Subcutaneous abdominal adipose tissue (tissue), 5 donors: ENCODE data around the gene C7orf33.
"Not testable (repeated sequence)": the region's sequence is repeated elsewhere in the genome, so short reads cannot be mapped to it uniquely, and the experiment has no call there.

Source experiments
- H3K27ac ChIP-seq: one replicate; pipeline ENCODE4 v1.7.0; 2013; ENCODE audit warnings: low read depth, mild to moderate bottlenecking, inconsistent platforms, low read length, moderate library complexity
- H3K27me3 ChIP-seq, 5 donors: one replicate each; pipeline ENCODE4 v1.7.0; 2013; ENCODE audit warnings: low read length in 5 of 5, inconsistent platforms in 1 of 5; ENCODE audit not compliant: control insufficient read depth in 5 of 5, insufficient read depth in 4 of 5
- H3K36me3 ChIP-seq, 5 donors: one replicate each; pipeline ENCODE4 v1.7.0; 2013; ENCODE audit warnings: low read length in 5 of 5; ENCODE audit not compliant: control insufficient read depth in 5 of 5, insufficient read depth in 5 of 5
- H3K4me1 ChIP-seq, 5 donors: one replicate each; pipeline ENCODE4 v1.7.0; 2013; ENCODE audit warnings: low read length in 5 of 5, mild to moderate bottlenecking in 3 of 5, moderate library complexity in 1 of 5; ENCODE audit not compliant: control insufficient read depth in 5 of 5, insufficient read depth in 5 of 5
- H3K4me3 ChIP-seq, 5 donors: one replicate each; pipeline ENCODE4 v1.7.0; 2013; ENCODE audit warnings: low read length in 5 of 5, low read depth in 1 of 5
- H3K9ac ChIP-seq, 5 donors: one replicate each; pipeline ENCODE4 v1.7.0; 2013; ENCODE audit warnings: low read length in 5 of 5, mild to moderate bottlenecking in 4 of 5, moderate library complexity in 3 of 5
- H3K9me3 ChIP-seq, 5 donors: one replicate each; pipeline ENCODE4 v1.7.0; 2013; ENCODE audit warnings: low read length in 5 of 5; ENCODE audit not compliant: control insufficient read depth in 5 of 5
- donor health status: healthy.
- donor health status: healthy.
- donor health status: healthy.
- donor health status: healthy.
- donor health status: healthy.

C7orf33 gene

DNA sequence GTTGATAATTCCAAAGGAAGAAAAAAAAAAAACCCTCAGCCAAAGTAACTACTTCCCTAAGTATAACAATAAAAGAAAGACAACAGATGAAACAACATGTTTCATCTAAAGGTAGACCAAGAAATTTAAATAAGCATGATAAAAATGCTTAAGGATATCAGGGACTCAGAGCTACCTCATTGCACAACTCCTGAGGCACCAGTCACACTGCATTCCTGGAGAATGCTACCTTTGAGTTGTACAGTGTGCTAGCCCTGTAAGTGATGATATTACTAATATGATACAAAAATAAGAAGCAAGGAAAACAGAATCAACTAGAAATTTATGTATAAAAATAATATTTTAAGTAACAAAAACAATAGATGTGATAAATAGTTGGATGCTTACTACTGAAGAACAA, 29.5 kb upstream of the C7orf33 start:
- Histone ChIP-seq H3K36me3 (no peaks in the 10 kb centered on the region), H3K9ac (no peak overlapping the region), H3K27me3 (peaks cover 0 to 4% (median 0%) of the 10 kb centered on the region in 5 donors), H3K4me3 (no peak overlapping the region), H3K4me1 (peaks cover 0 to 19% (median 4%) of the 10 kb centered on the region in 5 donors), H3K9me3 (peaks cover 0 to 4% (median 0%) of the 10 kb centered on the region in 5 donors), H3K27ac (no peak overlapping the region)

DNA sequence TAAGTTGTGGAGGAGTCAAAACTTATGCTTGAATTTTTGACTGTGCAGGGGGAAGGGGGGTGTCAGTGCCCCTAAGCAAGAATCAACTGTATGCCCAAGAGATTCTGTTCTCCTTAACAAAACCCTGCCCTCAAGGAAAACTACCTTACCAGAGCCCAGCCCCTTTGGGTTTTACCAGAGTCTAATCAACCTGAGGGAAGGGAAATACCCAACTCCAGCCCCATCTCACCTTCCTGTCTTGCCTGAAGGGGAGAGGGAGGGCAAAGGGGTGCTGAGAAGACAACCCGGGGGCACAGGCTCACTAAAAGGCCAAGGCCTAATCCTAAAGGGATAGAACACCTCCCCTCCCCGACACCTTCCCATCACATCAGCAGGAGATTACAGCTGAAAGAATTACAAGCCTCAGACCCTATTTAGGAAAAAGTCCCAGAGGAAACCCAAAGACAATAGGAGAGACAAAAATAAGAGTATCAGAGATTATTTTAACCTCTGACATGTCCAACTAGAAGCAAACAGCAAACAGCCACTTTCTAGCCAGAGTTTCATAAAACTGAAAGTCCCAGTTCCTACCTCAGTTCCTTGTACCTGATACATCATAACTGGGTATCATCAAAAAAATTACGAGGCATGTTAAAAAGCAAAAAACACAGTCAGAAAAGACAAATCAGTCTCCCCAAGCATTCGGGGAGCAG, 26.8 kb upstream of the C7orf33 start:
- H3K36me3 ChIP-seq = no peaks in the 10 kb centered on the region
- H3K4me1 ChIP-seq = peaks cover 0 to 19% (median 4%) of the 10 kb centered on the region in 5 donors
- peak overlapping the region in 1 of 5 donors; percentile 4 for H3K4me3 ChIP-seq
- H3K9ac ChIP-seq = no peak overlapping the region
- H3K9me3 ChIP-seq = peaks cover 0 to 4% (median 0%) of the 10 kb centered on the region in 5 donors
- no peaks in the 10 kb centered on the region for H3K27me3 ChIP-seq
- peak overlapping the region; percentile 52 for H3K27ac ChIP-seq

DNA sequence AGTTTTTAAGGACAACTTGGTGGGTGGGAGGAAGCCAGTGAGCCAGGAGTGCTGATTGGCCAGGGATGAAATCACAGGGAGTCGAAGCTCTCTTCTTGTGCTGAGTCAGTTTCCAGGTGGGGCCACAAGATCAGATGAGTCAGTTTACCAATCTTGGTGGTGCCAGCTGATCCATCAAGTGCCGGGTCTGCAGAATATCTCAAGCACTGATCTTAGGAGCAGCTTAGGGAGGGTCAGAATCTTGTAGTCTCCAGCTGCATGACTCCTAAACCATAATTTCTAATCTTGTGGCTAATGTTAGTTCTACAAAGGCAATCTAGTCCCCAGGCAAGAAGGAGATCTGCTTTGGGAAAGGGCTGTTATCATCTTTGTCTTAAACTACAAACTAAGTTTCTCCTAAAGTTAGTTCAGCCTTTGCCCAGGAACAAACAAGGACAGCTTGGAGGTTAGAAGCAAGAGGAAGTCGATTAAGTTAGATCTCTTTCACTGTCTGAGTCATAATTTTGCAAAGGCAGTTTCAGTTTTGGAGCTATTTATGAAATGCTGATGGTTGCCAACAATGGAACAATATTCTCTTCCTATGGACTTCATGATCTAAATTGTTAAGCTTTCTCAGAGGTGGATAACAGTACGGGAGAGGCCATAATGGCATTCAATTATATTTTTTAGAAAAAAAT, 26.2 kb upstream of the C7orf33 start:
- H3K27me3 ChIP-seq, H3K9ac ChIP-seq, H3K36me3 ChIP-seq, H3K9me3 ChIP-seq: not testable (repeated sequence)
- peak overlapping the region in 1 of 5 donors; percentile 7 for H3K4me3 ChIP-seq
- peaks cover 0 to 19% (median 4%) of the 10 kb centered on the region in 5 donors for H3K4me1 ChIP-seq
- peak overlapping the region; percentile 52 for H3K27ac ChIP-seq

DNA sequence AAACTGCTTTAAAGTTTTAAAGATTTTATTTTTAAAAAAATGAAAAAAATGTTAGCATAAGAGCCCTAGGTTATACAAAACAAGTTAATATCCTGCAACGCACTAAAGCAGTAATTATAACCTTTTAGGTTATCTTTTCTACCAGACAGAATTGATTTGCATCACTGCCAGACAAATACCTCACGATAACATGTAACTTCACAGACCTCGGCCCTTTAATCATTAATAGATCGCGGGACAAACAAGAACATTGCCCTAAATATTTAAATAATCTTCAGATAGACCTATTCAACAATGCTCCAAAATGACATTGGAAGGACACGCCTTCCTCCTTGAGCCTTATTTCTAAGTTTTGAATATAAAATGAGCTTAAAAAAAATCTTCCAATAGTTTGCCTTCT, 23.8 kb upstream of the C7orf33 start:
- Histone ChIP-seq H3K27me3 (no peaks in the 10 kb centered on the region), H3K4me3 (no peak overlapping the region), H3K4me1 (peaks cover 0 to 19% (median 4%) of the 10 kb centered on the region in 5 donors)

DNA sequence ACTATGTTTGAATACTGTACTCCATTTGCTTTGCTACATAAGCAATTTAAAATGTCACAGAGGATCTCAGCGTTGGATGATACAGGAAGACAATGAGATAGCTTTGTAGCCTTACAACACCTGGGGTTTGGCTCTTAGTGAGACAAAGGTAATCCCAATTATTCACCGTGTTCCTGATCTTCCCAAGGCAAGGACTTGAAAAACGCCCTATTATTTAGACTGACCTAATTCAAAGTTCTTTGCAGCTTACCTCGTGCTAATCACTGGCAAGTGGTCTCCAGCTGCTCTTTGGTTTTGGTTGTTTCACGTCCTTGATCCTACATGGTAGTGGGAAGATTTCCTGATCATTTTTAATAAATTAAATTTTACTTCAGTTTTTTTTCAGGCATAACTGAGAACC, 23.0 kb upstream of the C7orf33 start:
- Histone ChIP-seq H3K9me3 (peaks cover 0 to 4% (median 0%) of the 10 kb centered on the region in 5 donors), H3K4me1 (peaks cover 0 to 19% (median 4%) of the 10 kb centered on the region in 5 donors), H3K27ac (no peak overlapping the region), H3K27me3 (no peaks in the 10 kb centered on the region), H3K36me3 (no peaks in the 10 kb centered on the region), H3K4me3 (no peak overlapping the region), H3K9ac (no peak overlapping the region)

More for the DNA sequence above, 23.8 kb upstream of the C7orf33 start:
- H3K27ac ChIP-seq = no peak overlapping the region
- no peak overlapping the region for H3K9ac ChIP-seq
- H3K36me3 ChIP-seq = no peaks in the 10 kb centered on the region
- H3K9me3 ChIP-seq = peaks cover 0 to 4% (median 0%) of the 10 kb centered on the region in 5 donors

DNA sequence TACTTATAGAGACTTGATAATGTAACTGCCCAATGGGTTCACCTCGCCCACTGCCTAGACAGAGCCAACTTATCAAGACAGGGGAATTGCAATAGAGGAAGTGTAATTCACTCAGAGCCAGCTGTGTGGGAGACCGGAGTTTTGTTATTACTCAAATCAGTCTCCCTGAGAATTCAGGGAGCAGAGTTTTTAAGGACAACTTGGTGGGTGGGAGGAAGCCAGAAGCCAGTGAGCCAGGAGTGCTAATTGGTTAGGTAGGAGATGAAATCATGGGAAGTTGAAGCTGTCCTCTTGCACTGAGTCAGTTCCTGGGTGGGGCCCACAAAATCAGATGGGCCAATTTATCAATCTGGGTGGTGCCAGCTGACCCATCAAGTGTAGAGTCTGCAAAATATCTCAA, 20.1 kb upstream of the C7orf33 start:
- Histone ChIP-seq H3K9ac (no peak overlapping the region), H3K27me3 (no peaks in the 10 kb centered on the region), H3K36me3 (no peaks in the 10 kb centered on the region), H3K4me3 (no peak overlapping the region), H3K4me1 (peaks cover 0 to 4% (median 0%) of the 10 kb centered on the region in 5 donors), H3K9me3 (no peaks in the 10 kb centered on the region), H3K27ac (no peak overlapping the region)

DNA sequence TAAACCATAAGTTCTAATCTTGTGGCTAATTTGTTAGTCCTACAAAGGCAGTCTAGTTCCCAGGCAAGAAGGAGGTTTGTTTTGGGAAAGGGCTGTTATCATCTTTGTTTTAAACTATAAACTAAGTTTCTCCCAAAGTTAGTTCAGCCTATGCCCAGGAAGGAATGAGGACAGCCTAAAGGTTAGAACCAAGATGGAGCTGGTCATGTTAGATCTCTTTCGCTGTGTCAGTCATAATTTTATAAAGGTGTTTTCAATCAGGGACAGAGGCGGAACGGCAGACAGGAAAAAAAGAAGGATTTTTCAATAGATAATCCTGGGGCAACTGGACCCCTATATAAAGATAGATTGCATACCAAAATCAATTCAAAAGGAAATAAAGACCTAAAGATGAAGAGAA, 19.6 kb upstream of the C7orf33 start:
- not testable (repeated sequence) for H3K4me3 ChIP-seq, H3K36me3 ChIP-seq

DNA sequence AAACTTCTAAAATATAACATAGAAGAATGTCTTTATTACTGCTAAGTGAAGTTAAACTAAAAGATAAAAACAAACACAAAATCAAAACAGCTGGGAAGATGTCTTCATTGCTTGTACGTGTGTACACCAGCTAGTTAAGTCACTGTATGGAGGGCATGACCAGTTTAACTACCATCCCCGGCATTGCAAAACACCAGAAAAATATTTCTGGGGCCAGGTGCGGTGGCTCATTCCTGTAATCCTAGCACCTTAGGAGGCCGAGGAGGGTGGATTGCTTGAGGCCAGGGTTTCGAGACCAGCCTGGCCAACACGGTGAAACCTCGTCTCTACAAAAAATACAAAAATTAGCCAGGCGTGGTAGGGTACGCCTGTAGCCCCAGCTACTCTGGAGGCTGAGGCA, 19.2 kb upstream of the C7orf33 start:
- H3K27ac ChIP-seq = no peak overlapping the region
- H3K4me1 ChIP-seq = no peaks in the 10 kb centered on the region
- H3K9me3 ChIP-seq = no peaks in the 10 kb centered on the region
- no peaks in the 10 kb centered on the region for H3K36me3 ChIP-seq
- no peaks in the 10 kb centered on the region for H3K27me3 ChIP-seq
- no peak overlapping the region for H3K4me3 ChIP-seq
- no peak overlapping the region for H3K9ac ChIP-seq

More for the DNA sequence above, 19.6 kb upstream of the C7orf33 start:
- H3K27ac ChIP-seq, H3K27me3 ChIP-seq, H3K4me1 ChIP-seq, H3K9ac ChIP-seq, H3K9me3 ChIP-seq: not testable (repeated sequence)

DNA sequence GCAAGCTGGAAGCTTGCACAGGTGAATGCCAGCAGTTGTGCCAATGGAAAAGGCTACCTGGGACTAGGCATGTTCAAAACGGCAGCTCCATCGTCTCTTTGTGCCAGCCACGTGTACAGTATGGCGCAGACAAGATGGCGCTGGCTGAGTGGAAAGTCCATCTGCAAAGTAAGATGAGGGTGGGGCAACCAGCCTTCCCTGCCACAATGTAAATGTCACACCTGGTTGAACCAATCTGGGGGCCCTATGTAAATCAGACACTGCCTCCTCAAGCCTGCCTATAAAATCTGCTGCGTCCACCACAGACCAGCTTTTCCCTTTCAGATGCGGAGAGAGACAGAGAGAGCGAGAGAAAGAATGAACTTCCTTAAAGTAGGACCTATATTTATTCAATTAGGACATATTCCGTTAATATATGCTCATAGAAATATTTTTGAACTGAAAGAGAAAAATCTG, 18.5 kb upstream of the C7orf33 start:
- Histone ChIP-seq H3K27me3 (no peaks in the 10 kb centered on the region), H3K9me3 (no peaks in the 10 kb centered on the region), H3K27ac (no peak overlapping the region), H3K4me1 (no peaks in the 10 kb centered on the region), H3K36me3 (no peaks in the 10 kb centered on the region), H3K9ac (no peak overlapping the region), H3K4me3 (no peak overlapping the region)

DNA sequence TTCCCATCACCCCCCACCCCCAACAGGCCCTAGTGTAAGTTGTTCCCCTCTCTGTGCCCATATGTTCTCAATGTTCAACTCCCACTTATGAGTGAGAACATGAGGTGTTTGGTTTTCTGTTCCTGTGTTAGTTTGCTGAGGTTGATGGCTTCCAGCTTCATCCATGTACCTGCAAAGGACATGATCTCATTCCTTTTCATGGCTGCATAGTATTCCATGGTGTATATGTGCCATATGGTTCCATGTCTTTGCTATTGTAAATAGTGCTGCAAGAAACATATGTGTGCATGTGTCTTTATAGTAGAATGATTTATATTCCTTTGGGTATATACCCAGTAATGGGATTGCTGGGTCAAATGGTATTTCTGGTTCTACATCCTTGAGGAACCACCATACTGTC, 17.0 kb upstream of the C7orf33 start:
- H3K4me3 ChIP-seq, H3K9me3 ChIP-seq, H3K4me1 ChIP-seq, H3K27ac ChIP-seq, H3K9ac ChIP-seq, H3K36me3 ChIP-seq, H3K27me3 ChIP-seq: not testable (repeated sequence)
